OCI-LY7 (cell line): ENCODE measurements around the gene PLCB3. TPM values are rescaled to one million over a fixed set of nuclear protein-coding genes. Genes with fewer than 3 reads are reported as not detected.

Experiments
- BruUV-seq: library from RNA; stranded (reverse); fragments of 400-500 nt; replicated peaks from 2 replicates; lab custom pipeline; 2021; lab: Mats Ljungman, UMichigan
- CTCF ChIA-PET: fragments of 300-600 bp; sonication (Branson Sonifier 250); formaldehyde crosslinking; loops from one replicate; lab custom pipeline; 2022; ENCODE audit warnings: antibody characterized with exemption; ENCODE audit not compliant: unreplicated experiment; lab: Charles Lee
- POLR2A ChIA-PET: fragments of 300-600 bp; sonication (Branson Sonifier 250); formaldehyde crosslinking; loops from one replicate; lab custom pipeline; 2022; ENCODE audit warnings: antibody characterized with exemption; lab: Charles Lee
- DNase-seq: peaks from one replicate; pipeline ENCODE4 v3.0.0-alpha.2; 2015; ENCODE audit warnings: low spot score
- H2AFZ ChIP-seq: fragments of 200-600 bp; sonication (generic), shearing (Covaris generic); 2 replicates; pipeline ENCODE4 v1.6.1; 2014; ENCODE audit warnings: mild to moderate bottlenecking, antibody characterized with exemption, low read length, moderate library complexity
- H3K27ac ChIP-seq: fragments of 200-600 bp; sonication (generic); 2 replicates; pipeline ENCODE4 v1.5.1; 2014; ENCODE audit warnings: mixed run types, low read depth, mild to moderate bottlenecking, moderate library complexity, low read length, inconsistent platforms; ENCODE audit not compliant: poor library complexity, severe bottlenecking
- H3K36me3 ChIP-seq: fragments of 200-600 bp; sonication (generic); 2 replicates; pipeline ENCODE4 v1.6.1; 2014; ENCODE audit warnings: mild to moderate bottlenecking, antibody characterized with exemption, low read length, moderate library complexity, mixed read lengths; ENCODE audit not compliant: insufficient read depth
- H3K4me1 ChIP-seq: fragments of 200-600 bp; sonication (generic); 2 replicates; pipeline ENCODE4 v1.5.1; 2014; ENCODE audit warnings: mild to moderate bottlenecking, low read length; ENCODE audit not compliant: insufficient read depth, poor library complexity, severe bottlenecking
- H3K4me2 ChIP-seq: fragments of 200-600 bp; sonication (generic); 2 replicates; pipeline ENCODE4 v1.6.1; 2014; ENCODE audit warnings: mild to moderate bottlenecking, low read length
- H3K4me3 ChIP-seq: fragments of 200-600 bp; sonication (generic); 2 replicates; pipeline ENCODE4 v1.5.1; 2014; ENCODE audit warnings: mild to moderate bottlenecking, low read depth, low read length; ENCODE audit not compliant: poor library complexity, severe bottlenecking
- H3K79me2 ChIP-seq: fragments of 200-600 bp; sonication (generic); 2 replicates; pipeline ENCODE4 v1.6.1; 2016; ENCODE audit warnings: low read depth, mild to moderate bottlenecking, low read length, moderate library complexity, mixed read lengths; ENCODE audit not compliant: insufficient read depth
- H3K9me2 ChIP-seq: fragments of 200-600 bp; sonication (generic); 2 replicates; pipeline ENCODE4 v1.6.1; 2016; ENCODE audit warnings: mild to moderate bottlenecking, low read length, mixed read lengths; ENCODE audit not compliant: insufficient read depth
- H3K9me3 ChIP-seq: fragments of 200-600 bp; sonication (generic); 2 replicates; pipeline ENCODE4 v1.6.1; 2014; ENCODE audit warnings: mild to moderate bottlenecking, mixed run types, low read length, mixed read lengths
- H4K20me1 ChIP-seq: fragments of 200-600 bp; sonication (generic); 2 replicates; pipeline ENCODE4 v1.6.1; 2014; ENCODE audit warnings: mild to moderate bottlenecking, antibody characterized with exemption, low read length, moderate library complexity, mixed read lengths; ENCODE audit not compliant: insufficient read depth
- CTCF ChIP-seq: fragments of 200-600 bp; sonication (generic); conservative IDR thresholded peaks from 2 replicates; pipeline ENCODE4 v1.5.1; 2014; ENCODE audit warnings: mild to moderate bottlenecking, antibody characterized with exemption, low read length, moderate library complexity, mixed read lengths
- EZH2phosphoT487 ChIP-seq: fragments of 200-600 bp; sonication (generic); IDR thresholded peaks from 2 replicates; pipeline ENCODE4 v1.6.1; 2018; ENCODE audit warnings: low read depth, borderline replicate concordance, mild to moderate bottlenecking, mixed run types, antibody characterized with exemption, low read length, moderate library complexity, mixed read lengths
- intact Hi-C: fragments of 100-400 bp; cut with micrococcal nuclease; formaldehyde crosslinking; loops from one replicate; pipeline ENCODE4 v1.10.0; 2022; ENCODE audit not compliant: unreplicated experiment
- total RNA-seq, 2 experiments: library from RNA; depleted of rRNA in 1 of 2; stranded (reverse); fragments of >200 nt in 1 of 2; shearing (Covaris generic) in 1 of 2; gene quantifications; 2 replicates each; pipeline ENCODE4 v1.2.3, GENCODE V29; 2014 to 2022

PLCB3 gene
- total RNA-seq, 2 experiments from 2014 or later, result 7.6 to 10.3 TPM

GRCh38 chr11:64234647-64235379 is 16.5 kb upstream of the PLCB3 start:
- Histone ChIP-seq H3K4me1 (peaks cover 52% of the 10 kb centered on the region), H3K36me3 (peaks cover 18% of the 10 kb centered on the region), H3K79me2 (no peaks in the 10 kb centered on the region; the same call in 1 of the 2 replicates), H3K9me2 (no peaks in the 10 kb centered on the region), H3K9me3 (no peaks in the 10 kb centered on the region), H4K20me1 (no peaks in the 10 kb centered on the region), H3K4me2 (peak overlapping the region; percentile 82), H3K27ac (peak overlapping the region; percentile 33), H2AFZ (peak overlapping the region; percentile 18; the same call in 1 of the 2 replicates), H3K4me3 (peak overlapping the region; percentile 74)
- CTCF ChIA-PET, result no interaction called here
- TF ChIP-seq CTCF, result no peak
- peak; percentile 72 for DNase-seq
- POLR2A ChIA-PET, result interaction anchor here (0.6 kb wide), 1 partner anchor 77 kb away, joined by 4 read pairs; no protein-coding TSS in a partner anchor
- BruUV-seq, result no TSS peak
- intact Hi-C loops, result no loop called here

- ChIA-PET POLR2A (interaction anchor here (0.8 kb wide), 1 partner anchor 9 kb away, joined by 3 read pairs; no protein-coding TSS in a partner anchor), CTCF (interaction anchor here (1.1 kb wide), 1 partner anchor 36 kb away, joined by 5 read pairs; no protein-coding TSS in a partner anchor)
- no peak for DNase-seq
- H3K4me1 ChIP-seq, result peaks cover 57% of the 10 kb centered on the region
- H3K36me3 ChIP-seq, result peaks cover 18% of the 10 kb centered on the region
- H3K4me2 ChIP-seq, result peak overlapping the region; percentile 82
- TF ChIP-seq EZH2phosphoT487, result no peak
- no peak for TF ChIP-seq CTCF
- no peaks in the 10 kb centered on the region; the same call in 1 of the 2 replicates for H3K79me2 ChIP-seq
- no peaks in the 10 kb centered on the region for H4K20me1 ChIP-seq
- no peaks in the 10 kb centered on the region for H3K9me2 ChIP-seq
- intact Hi-C loops, result no loop called here
- no peaks in the 10 kb centered on the region for H3K9me3 ChIP-seq
- peak overlapping the region; percentile 74 for H3K4me3 ChIP-seq
- no TSS peak for BruUV-seq
- peak overlapping the region; percentile 33 for H3K27ac ChIP-seq
- no peak overlapping the region for H2AFZ ChIP-seq
Measured at GRCh38 chr11:64235437-64236161, 15.7 kb upstream of the PLCB3 start.
